Spleen (tissue), 11 donors: ENCODE data around the gene BLM. TPM values are rescaled to one million over a fixed set of nuclear protein-coding genes. Genes with fewer than 3 reads are reported as not detected.

ENCODE experiments used
- DNase-seq: peaks from one replicate; pipeline ENCODE4 v3.0.0-alpha.2; 2020
- H3K27ac ChIP-seq, 8 donors: fragments of 200-600 bp; sonication (generic) in 7 of 8; 1 replicate in 4 of 8; 2 replicates in 4 of 8; pipeline versions ENCODE4 v1.5.0 to v1.8.0; 2016 to 2021; ENCODE audit warnings: inconsistent platforms in 4 of 8, mild to moderate bottlenecking in 4 of 8, moderate library complexity in 1 of 8
- H3K27me3 ChIP-seq, 7 donors: fragments of 200-600 bp; sonication (generic) in 6 of 7; replicated peaks in 1 of 7; 1 replicate in 4 of 7; 2 replicates in 3 of 7; pipeline versions ENCODE4 v1.5.0 to v1.8.0; 2016 to 2021; ENCODE audit warnings: inconsistent platforms in 3 of 7, mild to moderate bottlenecking in 1 of 7
- H3K36me3 ChIP-seq, 6 donors: fragments of 200-600 bp; sonication (generic) in 5 of 6; 1 replicate in 4 of 6; 2 replicates in 2 of 6; pipeline versions ENCODE4 v1.5.0 to v1.8.0; 2016 to 2021; ENCODE audit warnings: inconsistent platforms in 2 of 6
- H3K4me1 ChIP-seq, 6 donors: fragments of 200-600 bp; sonication (generic) in 5 of 6; 1 replicate in 3 of 6; 2 replicates in 3 of 6; pipeline versions ENCODE4 v1.5.0 to v1.8.0; 2016 to 2021; ENCODE audit warnings: inconsistent platforms in 3 of 6
- H3K4me3 ChIP-seq, 8 donors: fragments of 200-600 bp; sonication (generic) in 7 of 8; 1 replicate in 4 of 8; 2 replicates in 4 of 8; pipeline versions ENCODE4 v1.5.0 to v1.8.0; 2016 to 2021; ENCODE audit warnings: inconsistent platforms in 4 of 8, mild to moderate bottlenecking in 4 of 8, moderate library complexity in 2 of 8
- H3K9me3 ChIP-seq, 8 donors: fragments of 200-600 bp; sonication (generic) in 7 of 8; 1 replicate in 4 of 8; 2 replicates in 4 of 8; pipeline versions ENCODE4 v1.5.0 to v1.8.0; 2016 to 2021; ENCODE audit warnings: inconsistent platforms in 4 of 8
- POLR2A ChIP-seq, 3 donors: fragments of 450-650 bp; IDR thresholded peaks; one replicate each; pipeline ENCODE4 v1.5.1; 2017; ENCODE audit warnings: antibody characterized with exemption in 3 of 3, mild to moderate bottlenecking in 1 of 3
- POLR2AphosphoS5 ChIP-seq, 3 donors: sonication (generic); formaldehyde crosslinking; IDR thresholded peaks; one replicate each; pipeline ENCODE4 v1.5.1; 2017; ENCODE audit warnings: antibody characterized with exemption in 3 of 3
- WGBS, 5 donors: extraction: QIAGEN DNeasy Blood & Tissue Kit in 3 of 5; methylation state at CpG; one replicate each; pipeline versions ENCODE4 v1.1.5 to v1.1.7; 2013 to 2018; 5-methylcytosine and 5-hydroxymethylcytosine counted together
- intact Hi-C: fragments of 100-400 bp; cut with DNase I; formaldehyde crosslinking; loops from one replicate; pipeline ENCODE4 v1.15.0; 2023; ENCODE audit warnings: low total_unique reads
- polyA plus RNA-seq, 3 donors: library from polyadenylated mRNA; stranded (reverse); fragments of 200-250 nt; gene quantifications; one replicate each; pipeline ENCODE4 v1.2.1, GENCODE V29; 2013
- total RNA-seq, 7 donors: library from RNA; depleted of rRNA in 3 of 7; stranded (reverse); fragments of >200 nt in 3 of 7; fragmentation: NEBNext Ultra II Directional in 4 of 7; extraction: Animal tissue kit (Norgen Biotek cat#: 25700) in 4 of 7; gene quantifications; one replicate each; pipeline versions ENCODE4 v1.1.0 to v1.2.1, GENCODE V29; 2016 to 2021
- TF ChIP-seq, protein P1 (sequence below), 11 experiments: fragments of 200-600 bp in 7 of 11; fragments of 450-650 bp in 4 of 11; sonication (generic) in 4 of 11; IDR thresholded peaks in 8 of 11; conservative IDR thresholded peaks in 3 of 11; 1 replicate in 7 of 11; 2 replicates in 4 of 11; pipeline versions ENCODE4 v1.4.0 to v1.8.0; 2016 to 2021; ENCODE audit warnings: antibody characterized with exemption in 11 of 11, inconsistent platforms in 4 of 11, mild to moderate bottlenecking in 1 of 11
- donor health status: healthy with polysubstance abuse.
- donor health status: DM: no; HTN: no; CAD: no; lungs with moderate emphysema.
- donor health status: DM: no; HTN: no; CAD: no.
- donor health status: Bipolar disorder and iron deficiency.
- donor health status: healthy.
- donor health status: DM: no; HTN: no; CAD: no.
- donor health status: DM: yes; HTN: yes; CAD: no.

Gene BLM
- total and polyA plus RNA-seq, 10 donors = 5.8 to 12.0 (median 7.3) TPM

DNA sequence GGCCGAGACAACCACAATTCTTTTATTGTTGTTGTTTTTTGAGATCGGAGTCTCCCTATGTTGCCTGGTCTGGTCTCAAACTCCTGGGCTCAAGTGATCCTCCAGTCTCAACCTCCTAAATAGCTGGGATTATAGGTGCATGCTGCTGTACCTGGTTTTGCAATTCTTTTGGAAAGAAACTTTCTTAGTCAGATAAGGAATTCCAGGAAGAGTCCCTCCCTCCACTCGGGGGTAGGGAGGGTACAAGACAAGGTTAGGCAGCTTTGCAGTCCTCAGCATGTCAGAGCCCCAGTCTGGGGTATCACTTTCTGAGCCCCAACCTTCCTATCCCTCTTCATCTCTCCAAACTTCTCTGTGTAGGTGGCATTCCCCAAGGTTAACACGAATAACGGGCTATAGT lies 117.5 kb downstream of the BLM start:
- peaks cover 21 to 80% (median 53%) of the 10 kb centered on the region in 6 donors for H3K4me1 ChIP-seq
- no peak overlapping the region for H3K4me3 ChIP-seq
- H3K27me3 ChIP-seq = peaks cover 0 to 3% (median 0%) of the 10 kb centered on the region in 7 donors
- TF ChIP-seq, protein P1, sequence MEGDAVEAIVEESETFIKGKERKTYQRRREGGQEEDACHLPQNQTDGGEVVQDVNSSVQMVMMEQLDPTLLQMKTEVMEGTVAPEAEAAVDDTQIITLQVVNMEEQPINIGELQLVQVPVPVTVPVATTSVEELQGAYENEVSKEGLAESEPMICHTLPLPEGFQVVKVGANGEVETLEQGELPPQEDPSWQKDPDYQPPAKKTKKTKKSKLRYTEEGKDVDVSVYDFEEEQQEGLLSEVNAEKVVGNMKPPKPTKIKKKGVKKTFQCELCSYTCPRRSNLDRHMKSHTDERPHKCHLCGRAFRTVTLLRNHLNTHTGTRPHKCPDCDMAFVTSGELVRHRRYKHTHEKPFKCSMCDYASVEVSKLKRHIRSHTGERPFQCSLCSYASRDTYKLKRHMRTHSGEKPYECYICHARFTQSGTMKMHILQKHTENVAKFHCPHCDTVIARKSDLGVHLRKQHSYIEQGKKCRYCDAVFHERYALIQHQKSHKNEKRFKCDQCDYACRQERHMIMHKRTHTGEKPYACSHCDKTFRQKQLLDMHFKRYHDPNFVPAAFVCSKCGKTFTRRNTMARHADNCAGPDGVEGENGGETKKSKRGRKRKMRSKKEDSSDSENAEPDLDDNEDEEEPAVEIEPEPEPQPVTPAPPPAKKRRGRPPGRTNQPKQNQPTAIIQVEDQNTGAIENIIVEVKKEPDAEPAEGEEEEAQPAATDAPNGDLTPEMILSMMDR (IDR thresholded peaks at IDR 0.05 in 8 of 11, conservative IDR thresholded peaks at IDR 0.05 in 3 of 11) = no peak
- no peak for TF ChIP-seq POLR2A (IDR thresholded peaks at IDR 0.05)
- TF ChIP-seq POLR2AphosphoS5 (IDR thresholded peaks at IDR 0.05) = no peak
- no peak overlapping the region for H3K27ac ChIP-seq
- intact Hi-C loops = loop anchor here (10.0 kb wide), 1 partner anchor 50 kb away; the partner anchor contains the start of gene FES
- 62 to 84% (median 69%) methylated on average over 5 of the region's 5 CpGs for WGBS, 5 donors
- no peaks in the 10 kb centered on the region for H3K36me3 ChIP-seq
- H3K9me3 ChIP-seq = no peaks in the 10 kb centered on the region
- DNase-seq = no peak

DNA sequence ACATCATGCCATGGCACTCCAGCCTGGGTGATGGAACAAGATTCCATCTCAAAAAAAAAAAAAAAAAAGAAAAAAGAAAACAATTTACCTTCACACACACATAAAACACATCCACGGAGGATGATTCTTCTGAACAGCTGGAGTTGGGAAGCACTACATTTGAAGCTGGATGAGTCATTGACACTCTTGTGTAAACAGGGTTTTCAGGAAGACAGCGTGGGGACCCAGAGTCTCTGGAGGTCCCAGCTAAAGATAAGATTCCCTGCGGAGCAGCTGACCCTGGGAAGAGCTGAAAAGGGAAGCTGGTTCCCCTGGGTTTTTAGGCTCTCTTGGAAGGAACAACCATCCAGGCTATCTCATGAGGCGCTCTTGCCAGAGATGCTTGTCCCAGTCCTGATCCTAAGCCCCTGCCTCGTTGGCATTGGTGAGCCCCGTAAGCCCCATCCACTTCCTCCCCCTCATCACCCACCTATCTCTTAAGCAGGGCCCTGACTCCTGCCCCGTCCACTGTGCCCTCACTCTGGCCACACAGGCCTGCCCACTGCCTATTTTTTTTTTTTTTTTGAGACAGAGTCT lies 119.2 kb downstream of the BLM start:
- 65 to 72% (median 66%) methylated on average over 7 of the region's 7 CpGs for WGBS, 5 donors
- TF ChIP-seq, protein P1 (IDR thresholded peaks at IDR 0.05 in 8 of 11, conservative IDR thresholded peaks at IDR 0.05 in 3 of 11) = no peak
- TF ChIP-seq POLR2AphosphoS5 (IDR thresholded peaks at IDR 0.05) (no peak), POLR2A (IDR thresholded peaks at IDR 0.05) (no peak)
- Histone ChIP-seq H3K27ac (peak overlapping the region in 5 of 8 donors; percentile 30 to 87 (median 64)), H3K4me3 (no peak overlapping the region), H3K4me1 (peaks cover 11 to 74% (median 44%) of the 10 kb centered on the region in 6 donors), H3K36me3 (no peaks in the 10 kb centered on the region), H3K27me3 (no peaks in the 10 kb centered on the region), H3K9me3 (no peaks in the 10 kb centered on the region)
- intact Hi-C loops = loop anchor here (10.0 kb wide), 1 partner anchor 48 kb away; the partner anchor contains the start of gene FES
- DNase-seq = no peak

DNA sequence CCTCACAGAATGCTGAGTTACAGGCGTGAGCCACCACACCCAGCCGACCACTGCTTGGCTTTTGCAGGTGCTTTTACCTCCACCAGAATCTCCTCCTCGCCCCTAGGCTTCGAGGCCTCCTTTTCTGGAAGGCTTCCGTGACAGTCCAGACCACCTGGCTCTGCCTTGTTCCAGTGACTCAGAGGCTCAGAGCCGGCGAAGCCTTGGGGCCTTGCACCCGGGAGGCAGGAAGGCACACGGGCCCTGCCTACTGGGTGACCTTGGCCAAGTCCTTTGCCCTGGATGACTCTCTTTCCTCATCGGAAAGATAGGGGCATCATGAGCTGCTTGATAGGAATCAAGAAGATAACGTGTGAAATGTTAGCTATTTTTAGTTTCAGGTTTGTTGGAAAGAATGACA lies 119.9 kb downstream of the BLM start:
- WGBS, 5 donors = 58 to 78% (median 66%) methylated on average over 11 of the region's 11 CpGs
- DNase-seq = peak; percentile 86
- Histone ChIP-seq H3K27me3 (no peaks in the 10 kb centered on the region), H3K4me1 (peaks cover 11 to 69% (median 43%) of the 10 kb centered on the region in 6 donors), H3K4me3 (no peak overlapping the region), H3K9me3 (no peaks in the 10 kb centered on the region), H3K27ac (peak overlapping the region in 7 of 8 donors; percentile 2 to 87 (median 63)), H3K36me3 (no peaks in the 10 kb centered on the region)
- TF ChIP-seq POLR2AphosphoS5 (IDR thresholded peaks at IDR 0.05) (peak; percentile 79 to 81 (median 81)), POLR2A (IDR thresholded peaks at IDR 0.05) (no peak)
- TF ChIP-seq, protein P1 (IDR thresholded peaks at IDR 0.05 in 8 of 11, conservative IDR thresholded peaks at IDR 0.05 in 3 of 11) = peak in 1 of 11 experiments; percentile 7
- intact Hi-C loops = loop anchor here (10.0 kb wide), 1 partner anchor 48 kb away; the partner anchor contains the start of gene FES

DNA sequence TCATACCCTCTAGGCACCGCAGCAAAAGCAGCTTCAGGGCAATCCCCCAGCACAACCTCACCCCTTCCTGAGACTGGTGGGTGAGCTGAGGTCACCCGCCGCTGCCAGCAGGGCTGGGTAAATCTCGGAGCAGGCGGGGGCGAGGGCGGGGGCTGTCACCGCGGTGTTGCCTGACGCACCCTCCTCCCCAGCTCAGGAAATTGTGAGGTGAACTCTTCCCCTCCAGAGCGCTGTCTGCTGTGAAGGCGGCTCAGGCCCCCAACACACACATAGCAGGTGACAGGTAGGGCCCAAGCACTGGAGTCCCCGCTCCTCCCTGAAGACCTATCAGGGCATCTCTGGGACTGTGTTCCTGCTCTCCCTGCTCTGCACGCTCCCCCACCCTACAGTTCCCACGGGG lies 121.0 kb downstream of the BLM start:
- no peaks in the 10 kb centered on the region for H3K9me3 ChIP-seq
- H3K4me3 ChIP-seq = peak overlapping the region in 1 of 8 donors; percentile 35
- no peaks in the 10 kb centered on the region for H3K27me3 ChIP-seq
- WGBS, 5 donors = 15 to 34% (median 17%) methylated on average over 11 to 15 of the region's 15 CpGs
- no peak for TF ChIP-seq POLR2A (IDR thresholded peaks at IDR 0.05)
- TF ChIP-seq POLR2AphosphoS5 (IDR thresholded peaks at IDR 0.05) = peak; percentile 32 to 69 (median 52)
- peak; percentile 87 for DNase-seq
- intact Hi-C loops = loop anchor here (10.0 kb wide), 1 partner anchor 47 kb away; the partner anchor contains the start of gene FES
- peak overlapping the region in 5 of 8 donors; percentile 2 to 87 (median 63) for H3K27ac ChIP-seq
- H3K4me1 ChIP-seq = peaks cover 11 to 62% (median 43%) of the 10 kb centered on the region in 6 donors
- H3K36me3 ChIP-seq = no peaks in the 10 kb centered on the region
